Stimulated activated CD8-positive, alpha-beta memory T cell treated with anti-CD3 and anti-CD28 coated beads, Interleukin-7, amount 100 ng/mL, for 48 hours (primary cell): ENCODE results near the gene UBAP1.
"Not testable (repeated sequence)": the region's sequence is repeated elsewhere in the genome, so short reads cannot be mapped to it uniquely, and the experiment has no call there.

Source experiments
- DNase-seq, 2 donors: peaks; one replicate each; pipeline ENCODE4 v3.0.0-alpha.2; 2020; ENCODE audit warnings: low read depth in 1 of 2; ENCODE audit errors: extremely low read depth in 1 of 2

The UBAP1 gene

DNA sequence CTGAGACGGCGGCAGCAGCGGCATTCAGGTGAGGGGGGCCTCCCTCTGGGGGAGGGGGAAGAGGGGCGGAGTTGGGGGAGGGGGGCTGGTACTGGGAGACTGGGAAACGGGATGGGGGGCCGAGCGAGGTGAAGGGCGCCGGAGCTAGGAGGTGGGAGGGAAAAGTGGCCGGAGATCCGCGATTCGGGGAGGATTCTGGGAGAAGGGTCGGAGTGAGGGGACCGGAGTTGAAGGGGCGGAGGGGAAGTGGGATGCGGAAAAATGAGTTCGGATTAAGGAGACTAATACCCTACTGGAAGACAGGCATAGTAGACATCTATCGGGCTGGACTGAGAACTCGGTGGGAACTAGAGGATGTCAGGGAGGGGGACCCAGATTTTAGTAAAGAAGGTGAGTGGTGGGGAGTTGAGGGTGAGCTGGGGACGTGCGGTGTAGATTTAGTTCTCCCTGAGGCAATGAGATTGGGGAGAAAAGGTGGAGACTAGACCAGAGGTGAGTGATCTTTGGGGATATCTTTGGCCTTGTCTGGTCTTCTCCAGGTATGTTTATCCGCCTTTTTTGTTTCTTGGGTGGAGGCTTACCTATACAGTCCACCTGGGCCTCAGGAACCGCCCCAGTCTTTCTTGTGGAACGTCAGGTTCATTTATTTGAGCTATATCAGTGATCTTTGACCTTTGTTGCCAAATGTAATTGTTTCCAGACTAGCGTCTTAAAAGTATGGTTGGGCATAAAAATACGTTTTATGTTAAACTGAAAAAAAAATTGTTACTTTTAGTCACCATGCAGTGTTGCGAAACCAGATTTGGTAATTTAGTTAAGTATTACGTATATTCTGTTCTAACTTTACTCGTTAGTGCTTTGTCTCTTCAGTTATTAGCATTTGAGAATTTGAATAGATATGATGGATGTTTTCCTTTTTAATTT is 632 bp downstream of the UBAP1 start:
- no peak for DNase-seq

DNA sequence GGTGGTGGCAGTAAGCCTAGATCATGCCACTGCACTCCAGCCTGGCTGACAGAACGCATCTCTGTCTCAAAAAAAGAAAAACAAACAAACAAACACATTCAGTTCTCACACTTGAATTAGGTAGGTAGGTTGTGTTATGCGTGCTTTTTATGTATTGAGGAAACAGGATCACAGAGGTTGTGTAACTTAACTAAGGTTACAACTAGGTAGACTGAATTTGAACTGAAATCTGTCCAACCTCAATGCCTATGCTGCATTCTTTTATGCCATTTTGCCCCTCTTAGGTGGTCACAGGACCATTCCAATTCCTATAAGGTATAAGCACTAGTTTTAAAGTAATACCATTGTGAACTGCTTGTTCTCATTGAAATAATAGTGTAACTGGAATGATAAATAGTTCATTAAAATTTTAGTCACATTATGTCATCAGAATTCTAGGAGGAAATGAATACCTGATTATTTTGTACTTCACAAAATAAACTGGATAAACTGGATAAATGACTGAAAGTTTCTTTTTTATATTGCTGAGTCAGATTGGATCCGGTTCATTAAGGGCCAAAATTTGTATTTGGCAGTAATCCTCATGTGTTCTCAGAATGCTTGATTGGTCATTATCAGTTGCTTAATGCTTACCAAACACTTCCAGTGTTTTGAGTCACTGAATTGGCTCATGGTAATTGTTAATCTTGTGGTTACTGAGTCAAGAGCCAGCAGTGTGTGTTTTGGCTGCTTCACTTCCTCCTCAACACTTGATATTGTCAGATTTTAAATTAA is 7.1 kb downstream of the UBAP1 start:
- no peak for DNase-seq

DNA sequence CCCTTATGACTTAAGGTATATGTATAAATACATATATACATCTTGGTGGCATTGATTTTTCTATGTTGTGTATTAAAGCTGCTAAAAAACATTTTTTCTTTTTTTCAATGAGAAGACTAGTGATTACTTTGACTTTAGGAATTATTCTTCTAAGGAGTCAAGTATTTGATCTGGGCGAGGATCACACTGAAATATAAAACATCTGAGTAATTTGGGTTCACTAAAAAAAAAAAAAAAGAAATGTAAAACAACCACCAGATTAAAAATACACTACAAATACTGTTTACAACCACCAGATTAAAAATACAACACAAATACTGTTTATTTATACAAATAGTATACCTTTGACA is 9.0 kb downstream of the UBAP1 start:
- DNase-seq = no peak

DNA sequence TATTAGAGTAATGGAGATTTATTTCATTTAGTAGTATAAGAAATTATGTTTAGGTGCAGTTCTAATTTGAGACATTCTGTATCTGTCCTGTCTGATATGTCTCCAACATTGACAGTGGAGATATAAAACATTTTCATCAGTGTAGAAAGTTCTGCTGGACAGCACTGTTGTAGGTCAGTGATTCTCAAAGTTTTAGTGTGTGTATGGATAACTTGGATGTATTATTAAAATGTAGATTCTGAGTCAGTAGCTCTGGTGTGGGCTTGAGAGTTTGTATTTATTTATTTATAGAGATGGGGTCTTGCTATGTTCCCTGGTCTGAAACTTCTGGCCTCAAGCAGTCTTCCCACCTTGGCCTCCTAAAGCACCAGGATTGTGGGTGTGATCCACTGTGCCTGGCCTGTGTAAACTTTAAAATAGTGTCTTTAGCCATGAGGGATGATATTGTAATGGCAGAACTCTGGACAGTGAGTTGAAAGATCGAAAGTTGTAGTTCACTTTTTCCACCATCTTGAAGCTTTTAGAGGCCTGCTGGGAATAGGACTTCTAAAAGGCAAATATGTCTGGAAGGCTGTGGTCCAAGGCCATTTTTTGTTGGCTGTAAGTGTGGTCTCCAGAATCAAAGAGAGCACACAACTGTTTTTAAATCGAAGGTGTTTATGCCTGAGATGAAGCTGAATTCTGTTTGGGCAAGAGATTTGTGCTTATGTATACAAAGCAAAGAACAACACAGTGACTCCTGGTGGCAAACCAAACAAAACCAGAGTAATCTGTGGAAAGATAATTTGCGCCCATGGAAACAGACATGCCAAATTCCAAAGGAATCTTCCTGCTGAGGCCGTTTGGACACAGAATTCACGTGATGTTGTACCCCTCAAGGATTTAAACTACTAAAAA is 12.4 kb downstream of the UBAP1 start:
- DNase-seq = no peak

DNA sequence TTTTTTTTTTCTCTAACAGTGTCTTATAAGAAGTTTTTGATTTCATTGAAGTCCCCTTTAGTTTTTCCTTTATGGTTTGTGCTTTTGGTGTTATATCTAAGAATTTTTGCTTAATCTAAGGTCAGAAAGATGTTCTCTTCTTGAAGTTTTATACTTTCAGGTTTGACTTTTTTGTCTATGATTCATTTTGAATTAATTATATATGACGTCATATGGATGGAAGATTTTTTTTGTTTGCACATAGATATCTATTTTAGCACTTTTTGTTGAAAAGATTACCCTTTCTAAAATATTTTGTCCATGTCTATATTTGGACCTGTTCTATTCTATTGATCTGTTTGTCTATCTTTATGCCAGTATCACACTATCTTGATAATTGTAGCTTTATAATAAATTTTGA is 16.3 kb downstream of the UBAP1 start:
- DNase-seq = no peak

DNA sequence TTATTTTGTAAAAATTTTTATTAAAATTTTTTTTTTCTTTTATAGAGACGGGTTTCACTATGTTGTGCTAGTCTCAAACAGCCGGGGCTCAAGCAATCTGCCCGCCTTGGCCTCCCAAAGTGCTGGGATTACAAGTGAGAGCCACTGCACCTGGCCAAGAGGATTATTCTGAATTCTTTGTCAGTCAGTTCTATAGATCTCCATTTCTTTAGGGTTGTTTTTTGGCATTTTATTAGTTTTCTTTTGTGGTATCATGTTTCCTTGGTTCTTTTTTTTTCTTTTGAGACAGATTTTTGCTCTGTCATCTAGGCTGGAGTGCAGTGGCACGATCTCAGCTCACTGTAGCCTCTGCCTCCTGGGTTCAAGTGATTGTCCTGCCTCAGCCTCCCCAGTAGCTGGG is 18.4 kb downstream of the UBAP1 start:
- DNase-seq = not testable (repeated sequence)

DNA sequence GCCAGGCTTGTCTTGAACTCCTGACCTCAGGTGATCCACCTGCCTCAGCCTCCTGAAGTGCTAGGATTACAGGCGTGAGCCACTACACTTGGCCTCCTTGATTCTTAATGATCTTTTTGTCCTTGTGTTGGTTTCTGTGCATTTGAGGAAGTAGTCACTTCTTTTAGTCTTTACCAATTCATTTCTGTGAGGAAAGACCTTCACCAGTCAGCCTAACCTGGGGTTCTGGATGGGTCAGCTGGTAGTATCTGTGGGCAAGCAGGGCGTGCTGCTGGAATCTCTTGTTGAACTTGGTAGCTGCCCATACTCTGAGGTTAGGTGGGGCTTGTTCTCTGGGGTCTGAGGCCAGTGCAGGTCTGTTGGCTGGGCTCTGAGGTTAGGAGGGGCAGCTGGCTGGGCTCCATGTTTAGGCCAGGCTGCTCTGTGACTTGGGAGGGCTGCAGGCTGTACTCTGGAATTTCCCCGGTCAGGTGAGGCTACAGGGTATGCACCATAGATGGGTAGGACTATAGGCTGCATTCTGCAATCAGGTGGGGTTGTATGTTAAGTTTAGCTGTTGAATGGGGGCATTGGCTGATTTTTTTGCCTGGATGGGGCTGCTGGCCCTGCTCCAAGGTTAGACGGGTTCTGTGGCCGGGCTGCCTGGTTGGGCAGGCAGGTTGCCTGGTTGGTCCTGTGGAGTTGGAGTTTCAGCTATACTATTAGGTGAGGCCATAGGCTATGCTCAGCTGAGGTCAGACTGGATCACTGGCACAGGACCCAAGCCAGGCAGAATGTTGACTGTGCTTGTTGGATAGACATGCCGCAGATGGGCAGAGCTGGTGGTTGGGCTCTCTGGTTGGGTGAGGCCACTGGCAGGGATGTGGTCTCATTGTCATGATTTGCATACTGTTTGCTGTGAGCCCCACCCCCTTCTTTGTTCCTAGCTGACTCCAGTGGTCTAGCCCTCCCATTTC is 19.2 kb downstream of the UBAP1 start:
- no peak for DNase-seq

DNA sequence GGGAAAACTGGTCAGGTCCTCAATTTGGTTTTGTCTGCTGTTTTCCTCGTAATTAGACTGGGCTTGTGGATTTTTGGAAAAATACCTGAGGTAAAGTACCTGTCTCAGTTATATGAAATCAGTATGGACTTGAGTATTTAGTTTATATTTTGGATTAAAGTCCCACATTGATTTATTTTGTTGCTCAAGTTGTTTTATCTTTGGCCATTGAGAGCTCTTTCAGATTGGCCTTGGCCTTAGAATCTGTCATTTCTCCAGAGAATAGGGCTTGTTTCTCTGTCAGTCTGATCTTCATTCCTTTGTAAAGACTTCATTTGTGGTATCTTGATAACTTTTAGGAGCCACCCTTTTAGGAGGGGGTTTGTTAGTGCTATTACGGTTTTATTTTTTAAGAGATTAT is 21.2 kb downstream of the UBAP1 start:
- DNase-seq = no peak

DNA sequence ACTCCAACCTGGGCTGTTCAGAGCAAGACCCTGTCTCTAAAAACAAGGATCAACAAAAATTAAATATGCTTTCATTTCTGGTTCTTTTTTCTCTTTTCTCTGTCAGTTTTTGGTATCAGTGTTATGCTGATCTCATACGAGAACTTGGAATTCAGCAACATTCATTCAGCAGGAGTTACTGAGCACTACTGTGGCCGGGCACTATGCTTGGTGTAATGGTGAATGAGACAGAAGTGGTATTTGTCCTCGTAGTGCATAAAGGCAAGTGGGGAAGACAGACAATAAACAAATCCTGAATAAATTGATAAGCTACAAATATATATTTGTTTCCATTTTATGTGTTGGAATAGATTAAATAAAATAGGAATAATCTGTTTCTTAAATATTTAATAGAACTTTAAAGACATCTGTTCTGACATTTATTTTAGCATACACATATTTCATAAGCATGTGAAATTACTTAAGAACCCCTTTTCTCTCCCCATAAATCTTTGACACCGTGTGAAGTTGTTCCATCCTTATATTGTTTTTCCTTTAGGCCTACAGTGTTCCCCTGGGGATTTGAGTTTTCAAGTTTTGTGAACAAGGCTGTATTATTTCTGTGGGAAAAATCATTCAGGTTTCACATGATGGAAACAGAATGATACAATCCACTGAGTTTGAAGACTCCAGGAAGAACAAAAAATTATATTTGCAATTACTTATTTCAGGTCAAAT is 24.6 kb downstream of the UBAP1 start:
- no peak for DNase-seq

DNA sequence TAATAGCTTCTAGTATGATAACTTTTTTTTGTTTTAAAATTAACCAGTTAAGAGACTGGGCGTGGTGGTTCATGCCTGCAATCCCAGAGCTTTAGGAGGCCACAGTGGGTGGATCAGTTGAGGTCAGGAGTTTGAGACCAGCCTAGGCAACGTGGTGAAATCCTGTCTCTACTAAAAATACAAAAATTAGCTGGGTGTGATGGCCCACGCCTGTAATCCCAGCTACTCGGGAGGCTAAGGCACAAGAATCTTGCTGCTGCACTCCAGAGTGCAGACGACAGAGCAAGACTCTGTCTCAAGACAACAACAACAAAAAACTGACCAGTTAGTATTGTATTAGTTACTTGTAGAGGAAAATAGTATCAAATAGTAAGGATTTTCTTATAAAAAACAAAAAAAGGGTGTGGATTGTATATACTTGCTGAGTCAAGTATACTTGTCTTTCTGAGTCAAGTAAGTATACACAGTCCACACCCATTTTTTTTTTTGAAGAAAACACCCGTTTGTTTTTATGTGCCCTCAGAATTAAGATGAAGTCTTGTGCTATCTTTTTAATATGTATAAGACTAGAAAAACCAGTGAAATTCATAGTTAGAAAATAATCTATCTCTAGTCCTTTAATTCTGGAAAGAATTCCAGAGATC is 25.3 kb downstream of the UBAP1 start:
- DNase-seq = no peak

DNA sequence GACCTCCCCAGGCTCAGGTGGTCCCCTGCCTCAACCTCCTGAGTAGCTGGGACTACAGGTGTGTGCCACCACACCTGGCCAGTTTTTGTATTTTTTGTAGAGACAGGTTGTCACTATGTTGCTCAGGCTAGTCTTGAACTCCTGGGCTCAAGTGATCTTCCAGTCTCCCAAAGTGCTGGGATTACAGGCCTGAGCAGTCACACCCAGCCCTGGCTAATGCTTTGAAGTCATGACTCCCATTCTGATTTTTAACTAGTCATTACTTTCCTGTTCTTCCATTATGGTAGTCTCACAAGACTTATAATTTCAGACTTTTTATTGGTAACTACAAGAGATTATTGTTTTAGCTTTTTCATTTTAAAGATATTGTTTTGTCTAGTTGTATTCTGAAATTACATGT is 26.3 kb downstream of the UBAP1 start:
- no peak for DNase-seq

DNA sequence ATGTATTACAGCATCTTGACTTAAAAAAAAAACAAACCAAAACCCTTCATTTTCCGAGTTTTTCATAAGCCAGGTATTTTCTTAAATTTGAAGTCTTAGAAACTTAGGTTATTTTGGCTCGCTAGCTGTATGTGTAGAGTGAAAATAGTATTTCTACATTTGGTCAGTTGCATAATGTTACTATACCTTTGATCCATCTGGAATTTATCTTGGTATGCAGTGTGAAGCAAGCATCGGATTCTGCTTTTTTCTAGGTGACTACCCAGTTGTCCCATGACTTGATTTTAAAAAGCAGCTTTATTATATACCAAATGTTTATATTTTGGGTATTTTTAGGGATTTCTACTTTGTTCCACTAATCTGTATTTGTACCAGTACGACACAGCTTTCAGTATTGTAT is 27.7 kb downstream of the UBAP1 start:
- DNase-seq = no peak

DNA sequence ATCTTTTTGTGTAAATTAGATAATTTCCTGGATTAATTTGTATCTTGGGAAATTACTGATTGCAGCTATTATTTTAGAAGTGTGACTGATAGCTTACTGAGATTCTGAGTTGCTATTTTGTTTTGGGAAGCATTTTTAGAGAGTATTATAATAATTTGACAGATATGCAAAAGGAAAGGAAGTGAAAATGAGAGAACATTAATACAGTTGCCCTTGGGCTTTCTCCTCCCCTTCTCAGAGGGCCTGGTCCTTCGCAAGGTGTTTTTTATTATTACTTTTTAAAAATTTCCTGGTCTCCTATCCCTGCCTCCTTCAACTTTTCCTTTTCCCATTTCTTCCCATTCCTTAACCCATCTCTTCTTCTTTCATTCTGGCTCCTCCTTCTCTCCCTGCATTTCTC is 32.6 kb downstream of the UBAP1 start:
- no peak for DNase-seq

DNA sequence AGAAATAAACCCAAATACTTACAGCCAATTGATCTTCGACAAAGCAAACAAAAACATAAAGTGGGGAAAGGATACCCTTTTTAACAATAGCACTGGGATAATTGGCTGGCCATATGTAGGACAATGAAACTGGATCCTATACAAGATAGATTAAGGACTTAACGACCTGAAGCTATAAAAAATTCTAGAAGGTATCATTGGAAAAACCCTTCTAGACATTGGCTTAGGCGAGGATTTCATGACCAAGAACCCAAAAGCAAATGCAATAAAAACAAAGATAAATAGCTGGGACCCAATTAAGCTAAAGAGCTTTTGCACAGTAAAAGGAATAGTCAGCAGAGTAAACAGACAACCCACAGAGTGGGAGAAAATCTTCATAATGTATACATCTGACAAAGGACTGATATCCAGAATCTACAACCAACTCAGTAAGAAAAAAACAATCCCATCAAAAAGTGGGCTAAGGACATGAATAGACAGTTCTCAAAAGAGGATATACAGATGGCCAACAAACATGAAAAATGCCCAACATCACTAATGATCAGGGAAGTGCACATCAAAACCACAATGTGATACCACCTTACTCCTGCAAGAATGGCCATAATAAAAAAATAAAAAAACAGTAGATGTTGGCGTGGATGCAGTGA is 35.6 kb downstream of the UBAP1 start:
- DNase-seq = not testable (repeated sequence)

DNA sequence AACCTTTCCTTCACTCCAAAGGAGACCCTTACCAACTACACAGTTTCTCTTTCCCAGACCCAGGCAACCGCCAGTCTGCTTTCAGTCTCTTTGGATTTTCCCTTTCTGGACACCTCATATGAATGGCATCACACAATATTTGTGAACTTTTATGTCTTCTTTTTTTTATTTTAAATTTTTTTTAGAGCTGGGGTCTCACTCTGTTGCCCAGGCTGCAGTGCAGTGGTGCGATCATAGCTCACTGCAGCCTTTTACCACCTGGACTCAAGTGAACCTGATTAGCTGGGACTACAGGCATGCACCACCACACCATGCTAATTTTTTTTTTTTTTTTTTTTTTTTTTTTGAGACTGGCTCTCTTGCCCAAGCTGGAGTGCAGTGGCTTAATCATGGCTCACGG is 37.5 kb downstream of the UBAP1 start:
- no peak for DNase-seq

DNA sequence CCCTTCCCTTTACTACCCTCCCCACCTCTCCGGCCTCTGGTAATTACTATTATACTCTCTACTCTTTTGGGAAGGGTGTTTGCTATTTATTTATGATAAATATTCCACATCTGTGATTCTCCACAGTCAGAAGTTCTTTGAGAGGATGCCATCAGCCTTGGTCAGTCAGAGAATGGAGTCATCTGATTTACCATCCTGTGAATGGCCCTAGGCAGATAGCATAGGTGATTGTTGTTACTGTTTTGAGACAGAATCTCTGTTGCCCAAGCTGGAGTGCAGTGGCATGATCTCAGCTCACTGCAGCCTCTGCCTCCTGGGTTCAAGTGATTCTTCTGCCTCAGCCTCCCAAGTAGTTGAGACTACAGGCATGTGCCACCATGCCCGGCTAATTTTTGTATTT is 38.2 kb downstream of the UBAP1 start:
- DNase-seq = not testable (repeated sequence)

DNA sequence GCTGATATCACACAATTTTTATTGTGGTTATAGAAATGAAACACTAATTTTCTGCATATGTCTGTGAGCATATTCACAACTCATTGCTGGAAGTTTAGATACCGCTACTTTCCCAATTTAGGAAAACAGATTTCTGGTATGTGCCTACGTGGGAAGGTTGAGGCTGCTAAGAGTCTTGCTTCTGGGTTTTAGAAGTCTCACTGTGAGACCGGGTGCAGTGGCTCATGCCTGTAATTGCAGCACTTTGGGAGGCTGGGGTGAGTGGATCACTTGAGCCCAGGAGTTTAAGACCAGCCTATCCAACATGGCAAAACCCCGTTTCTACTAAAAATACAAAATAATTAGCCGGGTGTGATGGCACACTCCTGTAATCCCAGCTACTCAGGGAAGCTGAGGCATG is 39.6 kb downstream of the UBAP1 start:
- DNase-seq = no peak

DNA sequence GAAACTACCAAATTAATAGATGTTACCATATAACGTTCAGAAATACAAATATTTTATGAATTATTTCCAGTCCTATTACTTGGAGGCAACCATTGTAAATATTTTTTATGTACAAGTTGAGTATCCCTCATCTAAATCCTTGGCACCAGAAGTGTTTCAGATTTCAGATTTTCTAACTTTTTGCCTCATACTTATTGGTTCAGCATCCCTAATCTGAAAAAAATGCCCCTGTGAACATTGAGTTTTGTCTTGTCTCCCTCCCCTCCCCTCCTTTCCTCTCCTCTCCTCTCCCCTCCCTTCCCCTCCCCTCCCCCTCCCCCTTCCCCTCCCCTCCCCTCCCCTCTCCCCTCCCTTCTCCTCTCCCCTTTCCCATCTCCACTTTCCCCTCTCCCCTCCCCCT is 40.6 kb downstream of the UBAP1 start:
- DNase-seq = no peak

DNA sequence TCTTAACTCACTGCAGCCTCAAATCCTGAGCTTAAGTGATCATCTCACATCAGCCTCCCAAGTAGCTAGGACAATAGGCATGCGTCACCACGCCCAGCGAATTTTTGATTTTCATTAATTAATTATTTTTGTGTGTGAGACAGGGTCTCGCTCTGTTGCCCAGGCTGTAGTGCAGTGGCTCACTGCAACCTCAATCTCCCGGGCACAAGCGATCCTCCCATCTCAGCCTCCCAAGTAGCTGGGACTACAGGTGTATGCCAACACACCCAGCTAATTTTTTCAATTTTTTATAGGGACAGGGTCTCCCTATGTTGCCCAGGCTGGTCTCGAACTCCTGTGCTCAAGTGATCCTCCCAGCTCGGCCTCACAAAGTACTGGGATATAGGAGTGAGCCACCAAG is 41.4 kb downstream of the UBAP1 start:
- no peak for DNase-seq
